Measurements from ENCODE around the gene INPP5D. TPM values are rescaled to one million over a fixed set of nuclear protein-coding genes. Genes with fewer than 3 reads are reported as not detected.

The INPP5D gene
- total and polyA plus RNA-seq, 2 of the 8 experiments (the other 6 are each of a cell fraction or from before 2014, with no cell fraction given): 4.5 to 7.1 TPM

GRCh38 chr2:233031556-233032500, 28.3 kb upstream of the INPP5D start (continued):
- TF ChIP-seq JUN (IDR thresholded peaks at IDR 0.05; ENCODE audit: low read depth, low read length): no peak
- TF ChIP-seq NRF1 (IDR thresholded peaks at IDR 0.05; ENCODE audit: low read depth, low read length): no peak
- no peak for TF ChIP-seq CREB1 (IDR thresholded peaks at IDR 0.05)
- TF ChIP-seq CHD2 (IDR thresholded peaks at IDR 0.05; ENCODE audit: low read length): no peak
- TF ChIP-seq EGR1 (IDR thresholded peaks at IDR 0.05; ENCODE audit: borderline replicate concordance, low read depth, low read length): peak; percentile 47; the same call in 1 of the 2 replicates
- no peak for TF ChIP-seq CEBPB (IDR thresholded peaks at IDR 0.05; ENCODE audit: low read depth, low read length)
- TF ChIP-seq RNF2 (IDR thresholded peaks at IDR 0.05; ENCODE audit: borderline replicate concordance, low read depth, low read length, missing control alignments, poor library complexity, severe bottlenecking): no peak
- no peak for TF ChIP-seq KDM5A (IDR thresholded peaks at IDR 0.05; ENCODE audit: low read length)
- no peak for TF ChIP-seq SIN3A (conservative IDR thresholded peaks at IDR 0.05 in 1 of 2, IDR thresholded peaks at IDR 0.05 in 1 of 2; ENCODE audit: low read depth in 1 of 2, low read length in 2 of 2)
- no peak for TF ChIP-seq TAF1 (IDR thresholded peaks at IDR 0.05; ENCODE audit: low read depth, low read length)
- TF ChIP-seq KDM1A (IDR thresholded peaks at IDR 0.05; ENCODE audit: borderline replicate concordance, low read length): no peak
- no peak for TF ChIP-seq SRF (IDR thresholded peaks at IDR 0.05; ENCODE audit: low read depth, low read length)
- TF ChIP-seq CHD1 (IDR thresholded peaks at IDR 0.05; ENCODE audit: low read depth, low read length): no peak
- TF ChIP-seq CBX5 (IDR thresholded peaks at IDR 0.05; ENCODE audit: low read depth, low read length): no peak
- TF ChIP-seq, protein P1, sequence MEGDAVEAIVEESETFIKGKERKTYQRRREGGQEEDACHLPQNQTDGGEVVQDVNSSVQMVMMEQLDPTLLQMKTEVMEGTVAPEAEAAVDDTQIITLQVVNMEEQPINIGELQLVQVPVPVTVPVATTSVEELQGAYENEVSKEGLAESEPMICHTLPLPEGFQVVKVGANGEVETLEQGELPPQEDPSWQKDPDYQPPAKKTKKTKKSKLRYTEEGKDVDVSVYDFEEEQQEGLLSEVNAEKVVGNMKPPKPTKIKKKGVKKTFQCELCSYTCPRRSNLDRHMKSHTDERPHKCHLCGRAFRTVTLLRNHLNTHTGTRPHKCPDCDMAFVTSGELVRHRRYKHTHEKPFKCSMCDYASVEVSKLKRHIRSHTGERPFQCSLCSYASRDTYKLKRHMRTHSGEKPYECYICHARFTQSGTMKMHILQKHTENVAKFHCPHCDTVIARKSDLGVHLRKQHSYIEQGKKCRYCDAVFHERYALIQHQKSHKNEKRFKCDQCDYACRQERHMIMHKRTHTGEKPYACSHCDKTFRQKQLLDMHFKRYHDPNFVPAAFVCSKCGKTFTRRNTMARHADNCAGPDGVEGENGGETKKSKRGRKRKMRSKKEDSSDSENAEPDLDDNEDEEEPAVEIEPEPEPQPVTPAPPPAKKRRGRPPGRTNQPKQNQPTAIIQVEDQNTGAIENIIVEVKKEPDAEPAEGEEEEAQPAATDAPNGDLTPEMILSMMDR (IDR thresholded peaks at IDR 0.05; ENCODE audit: control extremely low read depth in 1 of 3, insufficient read depth in 1 of 3, low read depth in 1 of 3, low read length in 3 of 3): peak in 1 of 3 experiments; percentile 3; a peak in 1 of 4 replicates
- no peak for TF ChIP-seq RXRA (IDR thresholded peaks at IDR 0.05; ENCODE audit: insufficient read depth, low read depth, low read length)

Measured in H1 (cell line).